ENCODE measurements around the gene SHLD1. TPM values are rescaled to one million over a fixed set of nuclear protein-coding genes. Genes with fewer than 3 reads are reported as not detected.
A peak's percentile ranks its signal among the peaks of the same experiment; 100 is the strongest.
"Not testable (repeated sequence)": the region's sequence is repeated elsewhere in the genome, so short reads cannot be mapped to it uniquely, and the experiment has no call there.

Gene SHLD1
- total RNA-seq (1 to 10 TPM; 3.2 to 8.5 (median 4.8) TPM), polyA plus RNA-seq (1 to 10 TPM; 4.0 to 6.9 TPM)
- long read RNA-seq, donor 1, partial matches to known transcripts = 0 of 4 reads
- long read RNA-seq, donor 1, other reads (novel, unspliced or antisense) = 0 of 4 reads
- long read RNA-seq, donor 2, partial matches to known transcripts = 0 of 6 reads
- long read RNA-seq, donor 2, other reads (novel, unspliced or antisense) = 3 of 6 reads
- long read RNA-seq, donor 3, partial matches to known transcripts = 1 of 6 reads
- long read RNA-seq, donor 3, other reads (novel, unspliced or antisense) = 1 of 6 reads

- H3K4me1 ChIP-seq = peaks cover 0 to 13% (median 7%) of the 10 kb centered on the region in 9 donors
- no peaks in the 10 kb centered on the region for H3K27me3 ChIP-seq
- intact Hi-C loops (cut with DNase I) = loop anchor here in 4 of 10 donors (5.0 to 10.0 kb wide), 4 partner anchors 38 to 145 kb away; no protein-coding TSS in a partner anchor
- peak within 1 kb of the TSS; percentile 45 to 76 (median 66) for H3K4me3 ChIP-seq
- peaks cover 0 to 3% (median 0%) of the 10 kb centered on the region in 9 donors for H3K36me3 ChIP-seq
- peak within 1 kb of the TSS; percentile 80 to 93 (median 84) for H3K27ac ChIP-seq
- no peak for TF ChIP-seq CTCF (IDR thresholded peaks at IDR 0.05)
- 14 to 15% methylated on average over 27 of the region's 27 CpGs for WGBS, 2 donors
- DNase-seq = peak; percentile 80 to 91
- no peaks in the 10 kb centered on the region for H3K9me3 ChIP-seq
- ATAC-seq = peak; percentile 96 to 99 (median 98)
Observed at GRCh38 chr20:5749952-5750779, at the start of gene SHLD1. TSS of gene SHLD1 (plus strand) at chr20:5750401. CDS start at chr20:5772866, 22,465 bp downstream.

- H3K4me3 ChIP-seq; DNase-seq; ATAC-seq; H3K36me3 ChIP-seq; intact Hi-C loops (cut with DNase I); H3K27ac ChIP-seq; H3K9me3 ChIP-seq; H3K27me3 ChIP-seq: not testable (repeated sequence)
- WGBS, 2 donors = 66 to 76% methylated on average over 4 of the region's 5 CpGs
- peaks cover 0 to 12% (median 6%) of the 10 kb centered on the region in 9 donors for H3K4me1 ChIP-seq
Observed at GRCh38 chr20:5702339-5702738, 47.9 kb upstream of the SHLD1 start.

GRCh38 chr20:5703681-5704101, 46.5 kb upstream of the SHLD1 start:
- Histone ChIP-seq H3K27me3 (no peaks in the 10 kb centered on the region), H3K4me1 (peaks cover 0 to 12% (median 6%) of the 10 kb centered on the region in 9 donors), H3K9me3 (no peaks in the 10 kb centered on the region), H3K4me3 (peak overlapping the region in 4 of 10 donors; percentile 15 to 21 (median 18)), H3K36me3 (no peaks in the 10 kb centered on the region), H3K27ac (peak overlapping the region in 7 of 10 donors; percentile 6 to 74 (median 60))
- peak in 7 of 8 donors; percentile 29 to 82 (median 78) for ATAC-seq
- TF ChIP-seq CTCF (IDR thresholded peaks at IDR 0.05) = no peak
- 10 to 18% methylated on average over 5 of the region's 5 CpGs for WGBS, 2 donors
- peak in 1 of 2 donors; percentile 30 for DNase-seq
- intact Hi-C loops (cut with DNase I) = no loop called here

- intact Hi-C loops (cut with DNase I) = no loop called here
- Histone ChIP-seq H3K27me3 (no peaks in the 10 kb centered on the region), H3K9me3 (no peaks in the 10 kb centered on the region), H3K36me3 (no peaks in the 10 kb centered on the region), H3K27ac (no peak overlapping the region), H3K4me1 (peaks cover 0 to 20% (median 6%) of the 10 kb centered on the region in 9 donors), H3K4me3 (no peak overlapping the region)
- TF ChIP-seq CTCF (IDR thresholded peaks at IDR 0.05) = no peak
- DNase-seq = no peak
- ATAC-seq = no peak
- WGBS, 2 donors = 74 to 78% methylated on average over 6 of the region's 6 CpGs
Observed at GRCh38 chr20:5705827-5706226, 44.4 kb upstream of the SHLD1 start.
